Neural crest cell (in vitro differentiated cells): Measurements from ENCODE around the gene CES2. TPM values are rescaled to one million over a fixed set of nuclear protein-coding genes. Genes with fewer than 3 reads are reported as not detected.

Experiments used
- DNase-seq: peaks from one replicate; pipeline ENCODE4 v3.0.0; 2021; ENCODE audit warnings: low read depth, mixed read lengths, low spot score
- H3K27ac Mint-ChIP-seq: one replicate; pipeline ENCODE4 v1.8.0; 2021; ENCODE audit warnings: mild to moderate bottlenecking, mixed read lengths; ENCODE audit not compliant: unreplicated experiment
- H3K27me3 Mint-ChIP-seq: 2 replicates; pipeline ENCODE4 v1.8.0; 2021; ENCODE audit warnings: low read depth, mild to moderate bottlenecking, mixed read lengths
- H3K36me3 Mint-ChIP-seq: 2 replicates; pipeline ENCODE4 v1.8.0; 2021; ENCODE audit warnings: low read depth, mild to moderate bottlenecking, mixed read lengths
- H3K4me1 Mint-ChIP-seq: 2 replicates; pipeline ENCODE4 v1.8.0; 2021; ENCODE audit warnings: mixed read lengths
- H3K4me3 Mint-ChIP-seq: one replicate; pipeline ENCODE4 v1.8.0; 2021; ENCODE audit warnings: mild to moderate bottlenecking, mixed read lengths
- H3K9me3 Mint-ChIP-seq: 2 replicates; pipeline ENCODE4 v1.8.0; 2021; ENCODE audit warnings: mixed read lengths
- CTCF ChIP-seq: fragments of 200-600 bp; sonication (generic); conservative IDR thresholded peaks from 2 replicates; pipeline ENCODE4 v1.5.0; 2021; ENCODE audit warnings: antibody characterized with exemption, mild to moderate bottlenecking
- total RNA-seq: library from RNA; stranded (reverse); gene quantifications from 2 replicates; pipeline ENCODE4 v1.2.1, GENCODE V29; 2021

Gene CES2
- total RNA-seq, 1 donor from 2014 or later = 52.5 TPM

DNA sequence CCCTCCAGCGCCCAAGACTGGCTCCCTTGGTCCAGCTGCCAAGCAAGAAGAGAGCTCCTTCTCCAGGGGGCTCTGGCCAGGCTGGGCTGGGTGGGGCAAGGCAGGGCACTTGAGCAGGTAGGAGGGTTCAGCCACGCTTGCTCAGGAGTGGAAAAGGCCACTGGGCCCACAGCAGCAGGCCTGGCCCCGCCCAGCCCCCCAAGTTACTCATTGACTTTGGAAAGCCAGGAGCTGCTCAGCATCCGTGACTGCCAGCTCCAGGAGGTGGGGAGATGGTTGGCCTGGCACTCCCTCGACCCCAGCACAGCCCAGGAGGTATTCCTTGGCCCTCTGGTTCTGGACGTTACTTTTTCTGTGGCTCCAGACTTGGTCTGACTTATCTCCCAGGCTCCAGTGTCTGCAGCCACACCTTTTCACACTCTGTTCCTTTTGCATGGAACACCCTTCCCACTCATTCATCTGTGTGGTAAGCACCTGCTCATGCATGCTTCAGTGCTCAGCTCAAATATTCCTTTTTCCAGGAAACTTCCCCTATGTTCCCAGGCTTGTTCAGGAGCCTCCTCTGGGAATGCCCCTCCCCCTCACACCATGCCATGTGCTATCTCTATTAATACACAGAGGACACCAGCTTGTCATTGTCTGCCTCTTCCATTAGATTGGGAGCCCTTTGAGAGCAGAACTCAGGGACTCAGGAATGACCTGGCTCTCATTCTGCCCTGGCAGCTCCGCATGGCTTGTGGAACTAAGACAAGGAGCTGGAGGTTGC lies 16.3 kb upstream of the CES2 start, which contains the start of gene CDH16:
Gene CDH16 (minus strand): TSS at position 83 of the 766 bp plus-strand sequence. CDS start 820 bp downstream, outside the sequence.
- H3K36me3 Mint-ChIP-seq = no peaks in the 10 kb centered on the region
- no peak within 1 kb of the TSS for H3K4me3 Mint-ChIP-seq
- peaks cover 32% of the 10 kb centered on the region for H3K27me3 Mint-ChIP-seq

GRCh38 chr16:66919569-66920298 lies 15.6 kb upstream of the CES2 start:
- Mint-ChIP-seq H3K4me1 (no peaks in the 10 kb centered on the region), H3K27ac (no peak overlapping the region), H3K27me3 (peaks cover 40% of the 10 kb centered on the region)

More for the DNA sequence above, 16.3 kb upstream of the CES2 start, which contains the start of gene CDH16:
- peaks cover under 1% of the 10 kb centered on the region for H3K4me1 Mint-ChIP-seq
- no peak for TF ChIP-seq CTCF
- no peaks in the 10 kb centered on the region for H3K9me3 Mint-ChIP-seq
- DNase-seq = no peak
- no peak within 1 kb of the TSS for H3K27ac Mint-ChIP-seq

DNA sequence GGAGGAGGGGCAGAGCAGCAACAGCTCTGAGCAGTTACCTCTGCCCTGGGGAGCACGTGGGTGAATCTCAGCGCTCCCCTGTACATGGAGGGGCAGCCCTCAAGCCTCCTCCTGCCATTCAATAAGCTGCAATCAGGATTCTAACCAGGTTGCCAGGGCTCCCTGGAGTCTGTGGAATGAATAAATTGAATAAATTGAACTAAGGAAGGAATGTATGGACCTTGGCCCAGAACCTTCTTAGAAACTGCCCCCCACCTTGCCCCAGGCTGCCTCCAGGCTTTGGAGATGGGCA lies 15.1 kb upstream of the CES2 start:
- TF ChIP-seq CTCF = no peak
- Mint-ChIP-seq H3K27me3 (peaks cover 43% of the 10 kb centered on the region), H3K36me3 (no peaks in the 10 kb centered on the region), H3K4me3 (no peak overlapping the region), H3K4me1 (peaks cover under 1% of the 10 kb centered on the region), H3K27ac (no peak overlapping the region), H3K9me3 (no peaks in the 10 kb centered on the region)
- no peak for DNase-seq

More at GRCh38 chr16:66919569-66920298, 15.6 kb upstream of the CES2 start:
- no peak for TF ChIP-seq CTCF
- Mint-ChIP-seq H3K4me3 (no peak overlapping the region), H3K36me3 (no peaks in the 10 kb centered on the region), H3K9me3 (no peaks in the 10 kb centered on the region)
- DNase-seq = no peak

- H3K4me1 Mint-ChIP-seq = peaks cover 7% of the 10 kb centered on the region
- DNase-seq = no peak
- no peak overlapping the region for H3K27ac Mint-ChIP-seq
- no peaks in the 10 kb centered on the region for H3K36me3 Mint-ChIP-seq
- H3K9me3 Mint-ChIP-seq = no peaks in the 10 kb centered on the region
- H3K4me3 Mint-ChIP-seq = peak overlapping the region; percentile 18
- H3K27me3 Mint-ChIP-seq = peaks cover 51% of the 10 kb centered on the region
- no peak for TF ChIP-seq CTCF
Measured at GRCh38 chr16:66920924-66921680, 14.2 kb upstream of the CES2 start.

- no peaks in the 10 kb centered on the region for H3K36me3 Mint-ChIP-seq
- no peak overlapping the region for H3K27ac Mint-ChIP-seq
- peaks cover 59% of the 10 kb centered on the region for H3K27me3 Mint-ChIP-seq
- no peaks in the 10 kb centered on the region for H3K9me3 Mint-ChIP-seq
- DNase-seq = no peak
- H3K4me1 Mint-ChIP-seq = peaks cover 7% of the 10 kb centered on the region
- TF ChIP-seq CTCF = no peak
- H3K4me3 Mint-ChIP-seq = no peak overlapping the region
Measured at GRCh38 chr16:66921729-66922450, 13.4 kb upstream of the CES2 start.
